C4-2B (cell line): ENCODE results near the gene SLIT3.

Experiments
- ZFX ChIP-seq: fragments of 450-650 bp; IDR thresholded peaks from 2 replicates; pipeline ENCODE4 v1.6.1; 2017
- TF ChIP-seq, protein P1 (sequence below): fragments of 450-650 bp; conservative IDR thresholded peaks from 2 replicates; pipeline ENCODE4 v1.5.1; 2017; ENCODE audit warnings: mild to moderate bottlenecking

DNA sequence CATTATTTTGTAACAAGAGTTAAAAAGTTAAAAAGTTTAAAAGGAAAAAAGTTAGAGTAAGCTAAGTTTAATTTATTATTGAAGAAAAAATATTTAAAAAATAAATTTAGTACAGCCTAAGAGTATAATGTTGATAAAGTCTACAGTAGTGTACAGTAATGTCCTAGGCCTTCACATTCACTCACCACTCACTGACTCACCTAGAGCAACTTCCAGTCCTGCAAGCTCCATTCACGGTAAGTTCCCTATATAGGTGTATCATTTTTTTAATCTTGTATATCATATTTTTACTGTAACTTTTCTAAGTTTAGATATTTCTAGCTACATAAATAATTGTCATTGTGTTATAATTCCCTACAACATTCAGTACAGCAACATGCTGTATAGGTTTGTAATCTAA lies 652.4 kb downstream of the SLIT3 start:
- TF ChIP-seq, protein P1, sequence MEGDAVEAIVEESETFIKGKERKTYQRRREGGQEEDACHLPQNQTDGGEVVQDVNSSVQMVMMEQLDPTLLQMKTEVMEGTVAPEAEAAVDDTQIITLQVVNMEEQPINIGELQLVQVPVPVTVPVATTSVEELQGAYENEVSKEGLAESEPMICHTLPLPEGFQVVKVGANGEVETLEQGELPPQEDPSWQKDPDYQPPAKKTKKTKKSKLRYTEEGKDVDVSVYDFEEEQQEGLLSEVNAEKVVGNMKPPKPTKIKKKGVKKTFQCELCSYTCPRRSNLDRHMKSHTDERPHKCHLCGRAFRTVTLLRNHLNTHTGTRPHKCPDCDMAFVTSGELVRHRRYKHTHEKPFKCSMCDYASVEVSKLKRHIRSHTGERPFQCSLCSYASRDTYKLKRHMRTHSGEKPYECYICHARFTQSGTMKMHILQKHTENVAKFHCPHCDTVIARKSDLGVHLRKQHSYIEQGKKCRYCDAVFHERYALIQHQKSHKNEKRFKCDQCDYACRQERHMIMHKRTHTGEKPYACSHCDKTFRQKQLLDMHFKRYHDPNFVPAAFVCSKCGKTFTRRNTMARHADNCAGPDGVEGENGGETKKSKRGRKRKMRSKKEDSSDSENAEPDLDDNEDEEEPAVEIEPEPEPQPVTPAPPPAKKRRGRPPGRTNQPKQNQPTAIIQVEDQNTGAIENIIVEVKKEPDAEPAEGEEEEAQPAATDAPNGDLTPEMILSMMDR, result no peak
- no peak for TF ChIP-seq ZFX
